ENCODE data around the gene ZNF845.
"Not testable (repeated sequence)": the region's sequence is repeated elsewhere in the genome, so short reads cannot be mapped to it uniquely, and the experiment has no call there.

Gene ZNF845

DNA sequence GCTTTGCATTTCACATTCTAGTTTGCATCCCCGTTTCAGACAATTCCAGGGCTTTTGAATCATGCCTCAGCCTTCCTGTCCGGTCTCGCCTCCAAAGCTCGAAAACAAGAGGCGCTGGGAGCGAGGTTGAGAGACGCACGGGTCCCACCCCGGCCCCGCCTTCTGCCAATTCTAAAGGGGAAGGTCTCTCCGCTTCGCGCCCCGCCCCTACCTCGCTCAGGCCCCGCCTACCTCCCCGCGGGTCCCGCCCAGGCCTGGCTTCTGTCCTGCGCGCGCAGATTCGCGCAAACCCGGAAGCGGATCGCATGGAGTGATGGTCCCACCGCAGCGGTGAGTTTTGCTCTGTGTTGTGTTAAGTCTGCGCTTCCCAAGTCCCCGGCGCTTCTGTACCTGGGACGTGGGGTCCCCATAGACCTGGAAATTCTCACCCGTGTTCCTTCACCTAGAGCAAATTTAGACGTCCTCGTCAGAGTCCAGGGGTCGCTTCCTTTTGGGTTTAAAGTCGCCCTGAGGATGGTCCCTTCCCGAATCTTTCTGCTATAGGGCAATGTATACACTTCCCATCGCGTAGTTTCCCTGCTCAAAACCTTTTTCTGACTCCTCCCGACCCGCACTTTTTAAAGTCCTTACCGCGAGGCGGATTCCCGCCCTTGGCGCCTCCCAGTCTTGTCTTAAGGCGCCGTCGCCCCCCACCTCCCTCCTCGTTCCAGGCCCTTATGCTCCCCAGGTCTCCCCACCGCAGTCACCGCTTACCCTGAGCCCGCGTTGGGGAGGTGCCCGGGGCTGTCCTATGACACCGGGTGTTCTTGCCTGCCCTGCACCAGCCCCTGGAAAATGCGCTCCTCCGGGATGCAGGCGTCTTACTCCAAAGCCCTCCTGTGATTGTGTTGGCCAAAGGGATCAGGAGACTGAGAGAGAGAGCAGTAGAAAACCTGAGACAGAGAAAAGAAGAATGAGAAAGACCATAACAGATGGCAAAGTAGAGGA, at the start of gene ZNF845:
Gene ZNF845, plus strand, starts transcription at position 287 of the 987 bp plus-strand sequence. CDS start 7,559 bp downstream, outside the sequence.
- peak; percentile 88 to 97 (median 94) for DNase-seq

DNA sequence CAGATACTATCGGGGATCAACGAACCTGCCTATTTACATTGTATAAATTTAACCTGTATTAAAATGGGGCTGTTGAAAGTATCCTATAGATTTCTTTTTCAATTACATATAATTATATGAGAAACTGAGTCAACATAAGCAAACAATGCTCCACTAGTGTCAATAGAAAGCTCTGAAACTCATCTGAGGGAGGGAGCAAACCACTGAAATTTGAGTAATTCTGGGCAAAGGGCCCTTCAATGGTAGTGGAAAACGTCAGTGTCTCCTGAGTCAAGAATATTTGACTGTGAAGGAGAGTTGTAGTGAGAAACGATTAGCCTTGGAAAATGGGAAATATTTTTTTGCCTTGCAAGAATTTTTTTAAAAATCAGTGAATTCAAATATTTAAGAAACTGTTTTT, 48.5 kb upstream of the ZNF845 start:
- DNase-seq = no peak

DNA sequence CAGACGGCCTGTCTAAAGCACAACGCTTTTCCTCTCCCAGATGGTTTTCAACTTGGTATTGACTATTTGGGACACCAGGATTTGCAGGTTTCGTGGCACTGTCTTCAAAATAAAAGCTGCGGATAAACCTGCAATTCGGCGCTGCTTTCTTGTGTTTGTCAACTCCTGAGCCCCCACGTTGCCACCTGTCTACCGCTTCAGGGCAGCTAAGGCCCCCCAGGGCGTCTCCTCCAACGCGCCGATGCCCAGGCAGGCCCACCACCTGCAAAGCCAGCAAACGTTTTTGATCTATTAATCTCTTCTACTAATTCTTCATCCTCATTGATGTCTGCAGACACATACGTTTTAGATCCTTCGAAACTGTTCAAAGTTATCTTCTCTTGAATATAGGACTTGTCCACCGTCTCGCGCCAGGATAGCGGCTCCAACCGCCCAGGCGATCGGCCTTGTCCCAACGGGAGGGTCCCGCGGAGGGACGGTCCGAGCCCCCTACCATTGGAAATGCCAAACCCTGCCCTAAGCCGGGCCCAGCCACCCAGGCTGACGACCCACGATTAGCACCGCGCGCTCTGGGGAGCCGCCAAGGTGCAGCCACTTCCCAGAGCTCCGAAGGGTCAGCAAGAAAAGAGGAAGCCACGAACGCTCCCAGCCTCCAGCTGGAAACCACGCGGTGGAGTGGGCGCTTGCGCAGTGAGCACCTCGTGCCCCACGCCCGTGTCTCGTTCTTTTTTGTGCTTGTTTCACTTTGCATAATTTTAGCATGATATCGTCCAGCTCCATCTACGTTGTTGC, 42.6 kb upstream of the ZNF845 start:
- no peak for DNase-seq

DNA sequence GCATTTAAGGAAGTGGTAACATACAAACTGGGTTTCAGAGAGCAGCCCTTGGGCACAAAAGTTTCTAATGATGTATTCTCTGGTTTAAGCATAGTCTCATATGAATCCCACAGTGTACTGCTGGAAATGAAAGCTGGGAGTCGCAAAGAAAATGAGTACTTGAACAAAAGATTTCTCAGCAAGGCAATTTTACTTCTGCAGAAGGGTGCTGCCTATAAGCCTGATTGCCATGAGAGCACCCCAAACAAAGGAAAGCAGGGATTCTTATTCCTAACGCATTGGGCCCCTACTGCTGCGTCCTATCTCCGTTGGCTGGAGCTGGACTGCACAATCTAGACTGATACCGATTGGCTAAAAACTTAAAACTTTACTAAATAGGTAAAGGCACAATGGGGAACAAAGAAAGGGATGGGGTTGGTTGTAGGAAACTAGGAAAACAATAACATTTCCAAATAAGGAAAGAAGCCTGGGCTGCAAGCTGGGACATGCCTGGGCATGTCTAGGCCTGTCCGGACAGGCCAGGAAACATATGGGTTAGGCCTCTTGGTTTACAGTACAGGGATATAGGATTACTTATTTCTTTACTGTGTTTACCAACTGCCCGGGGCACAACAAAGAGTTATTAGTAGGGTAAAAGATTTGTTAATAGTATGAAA, 38.6 kb upstream of the ZNF845 start:
- DNase-seq = no peak

DNA sequence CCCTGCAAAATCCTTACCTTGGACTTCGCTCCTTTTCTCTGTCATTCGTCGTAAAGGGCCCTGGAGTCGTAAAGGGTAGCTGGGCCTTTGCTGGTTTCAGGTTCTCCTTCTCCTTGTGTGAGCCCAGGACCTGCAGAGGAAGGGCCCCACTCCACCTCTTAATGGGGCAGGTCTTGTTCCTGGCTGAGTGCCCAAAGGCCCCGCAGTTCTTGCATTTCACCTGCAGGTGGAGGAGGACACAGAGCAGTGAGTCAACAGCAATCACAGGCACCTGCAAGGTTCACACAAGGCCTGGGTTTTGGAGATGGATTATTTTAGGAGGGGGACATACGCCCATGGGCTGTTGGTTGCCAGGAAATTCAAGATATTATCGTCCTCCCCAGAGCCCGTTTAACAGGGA, 32.2 kb upstream of the ZNF845 start:
- DNase-seq = not testable (repeated sequence)

DNA sequence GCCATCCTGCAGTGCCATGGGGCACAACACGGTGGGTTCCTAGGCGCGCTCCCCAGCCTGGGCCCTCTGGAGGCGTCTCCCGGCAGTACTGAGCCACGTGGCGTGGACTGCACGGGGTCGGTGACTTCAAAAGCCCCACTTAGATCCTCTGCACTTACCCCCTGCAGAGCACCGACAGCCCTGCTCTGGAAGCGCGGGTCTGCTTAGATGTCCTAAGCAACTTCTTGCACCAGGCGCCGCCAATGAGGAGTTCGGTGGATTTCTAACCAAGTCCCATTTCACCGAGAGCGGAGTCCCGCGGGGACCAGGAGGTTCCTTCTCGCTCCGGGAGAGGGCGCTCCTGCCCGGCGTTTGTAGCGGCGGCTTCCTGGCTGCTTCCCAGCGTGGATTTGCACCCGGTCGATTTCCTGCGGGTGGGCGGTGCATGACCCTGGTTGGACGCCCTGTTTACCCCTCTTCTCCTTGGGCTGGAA, 25.2 kb upstream of the ZNF845 start:
- no peak for DNase-seq

DNA sequence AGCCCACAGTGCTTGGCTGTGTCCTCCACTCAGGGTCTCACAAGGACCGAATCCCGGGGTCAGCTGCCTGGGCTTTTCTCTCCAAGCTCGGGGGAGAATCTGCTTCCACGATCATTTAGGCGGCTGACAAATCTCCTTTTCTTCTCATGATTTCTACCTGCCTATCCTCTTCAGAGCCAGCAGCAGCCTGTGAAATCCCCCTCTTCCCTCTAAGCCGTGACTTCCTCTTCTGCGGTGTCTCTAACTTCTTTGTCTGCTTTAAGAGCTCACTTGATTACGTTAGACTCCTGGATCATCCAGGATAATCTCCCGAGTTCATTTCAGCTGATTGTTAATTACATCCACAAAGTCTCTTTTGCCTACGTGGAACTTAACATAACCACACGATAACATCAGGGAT, 22.5 kb upstream of the ZNF845 start:
- DNase-seq = no peak

DNA sequence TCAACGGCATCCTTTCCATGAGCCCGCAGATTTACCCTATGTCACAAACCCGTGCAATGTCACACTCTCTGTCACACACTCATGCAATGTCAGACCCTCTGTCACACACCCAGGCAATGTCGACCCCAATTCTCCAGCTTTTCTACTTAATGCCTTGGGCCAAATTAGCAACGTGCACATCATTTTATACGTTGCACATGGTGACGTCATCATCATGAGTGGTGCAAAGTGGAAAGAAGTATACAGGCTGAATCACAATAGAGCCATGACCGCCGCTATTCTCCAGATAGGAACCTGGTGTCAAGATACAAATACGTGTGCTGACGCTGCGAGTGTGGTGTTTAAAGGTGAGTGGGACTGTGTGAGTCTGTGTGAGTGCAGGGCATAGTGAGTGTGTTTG, 21.7 kb upstream of the ZNF845 start:
- no peak for DNase-seq

DNA sequence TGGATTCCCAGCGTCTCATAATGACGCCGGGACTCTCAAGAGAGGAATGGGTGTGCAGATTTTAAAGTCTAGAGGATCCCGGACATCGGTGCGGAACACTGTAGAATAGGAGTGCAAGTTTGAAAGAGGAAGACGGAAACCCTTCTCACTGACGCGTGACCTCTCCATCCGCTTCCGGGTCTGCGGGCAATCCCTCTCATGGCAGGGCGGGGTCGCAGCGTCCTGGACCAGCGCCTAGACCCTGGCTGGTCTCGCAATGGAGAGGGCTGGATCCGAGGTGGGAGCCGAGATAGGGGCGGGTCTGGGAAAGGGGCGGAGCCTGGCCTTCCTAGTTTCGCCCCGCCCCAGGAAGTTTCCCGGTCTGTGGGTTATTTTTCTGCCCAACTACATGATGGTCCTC, 4.6 kb upstream of the ZNF845 start:
- no peak for DNase-seq

DNA sequence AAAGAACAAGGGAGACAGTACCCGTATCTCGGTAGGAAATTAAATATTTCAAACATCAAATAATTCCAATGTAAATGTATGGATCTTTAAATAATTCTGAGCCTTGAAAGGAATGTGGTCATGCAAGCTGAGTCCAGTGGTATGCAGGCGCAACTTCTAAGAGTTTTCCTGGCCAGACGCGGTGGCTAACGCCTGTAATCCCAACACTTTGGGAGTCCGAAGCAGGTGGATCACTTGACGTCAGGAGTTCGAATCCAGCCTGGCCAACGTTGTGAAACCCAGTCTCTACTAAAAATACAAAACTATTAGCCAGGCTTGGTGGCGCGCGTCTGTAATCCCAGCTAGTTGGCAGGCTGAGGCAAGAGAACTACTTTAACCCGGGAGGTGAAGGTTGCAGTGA, 1.1 kb upstream of the ZNF845 start:
- DNase-seq = no peak

DNA sequence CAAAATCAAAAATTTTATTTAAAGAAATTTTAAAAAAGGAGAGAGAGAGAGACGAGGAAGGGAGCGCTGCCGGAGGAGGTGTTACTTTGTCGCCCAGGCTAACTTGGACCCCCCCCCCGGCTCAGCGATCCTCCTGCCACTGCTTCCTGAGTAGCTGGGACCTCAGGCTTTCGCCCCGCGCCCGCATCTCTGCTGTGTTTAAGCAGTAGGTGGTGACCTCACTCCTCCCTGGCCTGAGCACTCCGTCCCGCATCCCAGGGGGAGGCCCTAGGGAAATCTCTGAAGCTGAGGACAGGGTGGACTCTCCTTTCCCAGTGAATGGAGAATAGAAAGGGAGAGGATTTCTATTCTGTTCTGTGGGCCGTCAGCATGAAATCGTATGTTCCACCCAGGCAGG, 485 bp upstream of the ZNF845 start:
- peak in 3 of 4 experiments; percentile 6 to 14 (median 12) for DNase-seq

DNA sequence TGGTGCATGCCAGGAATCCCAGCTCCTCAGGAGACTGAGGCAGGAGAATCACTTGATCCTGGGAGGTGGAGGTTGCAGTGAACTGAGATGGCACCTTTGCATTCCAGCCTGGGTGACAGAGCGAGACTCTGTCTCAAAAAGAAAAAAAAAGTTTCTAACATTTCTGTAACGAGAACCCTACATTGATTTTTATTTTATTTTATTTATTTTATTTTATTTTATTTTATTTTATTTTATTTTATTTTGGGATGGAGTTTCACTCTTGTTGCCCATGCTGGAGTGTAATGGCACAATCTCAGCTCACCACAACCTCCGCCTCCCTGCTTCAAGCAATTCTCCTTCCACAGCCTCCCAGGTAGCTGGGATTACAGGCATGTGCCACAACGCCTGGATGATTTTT, 10.9 kb downstream of the ZNF845 start:
- not testable (repeated sequence) for DNase-seq

DNA sequence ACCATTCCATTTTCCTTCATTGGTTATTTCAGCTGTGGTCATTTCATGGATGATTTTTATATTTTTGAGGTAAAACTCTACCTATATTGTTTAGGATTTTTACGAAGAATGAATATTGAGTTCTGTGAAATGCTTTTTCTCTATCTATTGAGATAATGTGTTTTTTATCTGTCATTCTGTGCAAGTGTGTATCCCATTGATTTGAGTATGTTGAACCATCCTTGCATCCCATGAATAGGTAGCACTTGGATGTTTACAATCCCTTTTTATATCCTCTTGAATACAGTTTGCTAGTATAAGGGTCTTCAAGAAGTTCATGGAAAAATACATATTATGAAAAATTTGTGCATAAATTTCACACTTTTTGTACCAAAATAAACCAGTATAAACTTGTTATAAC, 22.2 kb downstream of the ZNF845 start:
- DNase-seq = no peak

DNA sequence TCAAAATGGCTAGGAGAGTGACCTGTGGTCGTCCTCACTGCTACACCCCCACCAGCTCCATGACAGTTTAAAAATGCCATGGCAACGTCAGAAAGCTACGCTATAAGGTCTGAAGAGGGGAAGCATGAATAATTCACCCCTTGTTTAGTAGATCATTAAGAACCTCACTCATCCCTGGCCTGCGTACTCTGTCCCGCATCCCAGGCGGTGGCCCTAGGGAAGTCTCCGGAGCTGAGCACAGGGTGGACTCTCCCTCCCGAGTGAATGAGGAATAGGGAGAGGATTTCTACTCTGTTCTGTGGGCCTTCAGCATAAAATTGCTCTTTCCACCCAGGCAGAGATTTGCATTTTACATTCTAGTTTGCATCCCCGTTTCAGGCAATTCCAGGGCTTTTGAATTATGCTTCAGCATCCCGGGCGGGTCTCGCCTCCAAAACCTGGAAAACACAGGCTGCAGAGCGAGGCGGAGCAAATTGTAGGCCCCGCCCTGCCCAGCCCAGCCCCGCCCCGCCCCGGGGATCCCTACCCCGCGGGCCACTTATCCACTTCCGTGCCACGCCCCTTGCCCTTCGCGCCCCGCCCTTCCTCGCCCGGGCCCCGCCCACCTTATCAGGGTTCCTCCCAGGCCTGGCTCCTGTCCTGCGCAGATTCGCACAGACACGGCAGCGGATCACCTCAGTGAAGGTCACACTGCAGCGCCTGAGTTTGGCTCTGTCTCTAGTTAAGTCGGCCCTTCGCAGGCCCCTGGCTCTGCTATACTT, 24.5 kb downstream of the ZNF845 start:
- no peak for DNase-seq

DNA sequence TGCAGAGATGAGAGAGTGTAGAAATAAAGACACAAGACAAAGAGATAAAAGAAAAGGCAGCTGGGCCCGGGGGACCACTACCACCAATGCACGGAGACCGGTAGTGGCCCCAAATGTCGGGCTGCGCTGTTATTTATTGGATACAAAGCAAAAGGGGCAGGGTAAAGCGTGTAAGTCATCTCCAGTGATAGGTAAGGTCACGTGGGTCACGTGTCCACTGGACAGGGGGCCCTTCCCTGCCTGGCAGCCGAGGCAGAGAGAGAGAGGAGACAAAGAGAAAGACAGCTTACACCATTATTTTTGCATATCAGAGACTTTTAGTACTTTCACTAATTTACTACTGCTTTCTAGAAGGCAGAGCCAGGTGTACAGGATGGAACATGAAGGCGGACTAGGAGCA, 26.5 kb downstream of the ZNF845 start:
- not testable (repeated sequence) for DNase-seq

DNA sequence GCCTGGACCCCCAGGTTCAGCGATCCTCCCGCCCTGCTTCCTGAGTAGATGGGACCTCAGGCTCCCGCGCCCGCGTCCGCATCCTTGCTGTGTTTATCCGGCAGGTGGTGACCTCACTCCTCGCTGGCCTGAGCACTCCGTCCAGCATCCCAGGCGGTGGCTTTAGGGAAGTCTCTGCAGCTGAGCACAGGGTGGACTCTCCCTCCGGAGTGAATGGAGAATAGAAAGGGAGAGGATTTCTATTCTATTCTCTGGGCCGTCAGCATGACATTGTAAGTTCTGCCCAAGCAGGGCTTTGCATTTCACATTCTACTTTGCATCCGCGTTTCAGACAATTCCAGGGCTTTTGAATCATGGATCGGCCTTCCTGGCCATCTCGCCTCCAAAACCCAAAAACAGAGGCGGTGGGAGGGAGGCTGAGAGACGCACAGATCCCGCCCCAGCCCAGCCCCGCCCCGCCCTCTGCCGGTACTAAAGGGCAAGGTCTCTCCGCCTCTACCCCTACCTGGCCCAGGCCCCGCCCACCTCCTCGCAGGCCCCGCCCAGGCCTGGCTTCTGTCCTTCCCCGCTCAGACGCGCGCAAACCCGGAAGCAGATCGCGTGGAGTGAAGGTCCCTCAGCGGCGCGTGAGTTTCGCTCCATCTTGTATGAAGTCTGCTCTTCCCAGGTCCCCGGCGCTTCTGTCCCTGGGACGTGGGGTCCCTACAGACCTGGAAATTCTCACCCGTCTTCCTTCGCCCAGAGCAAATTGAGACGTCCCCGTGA, 31.8 kb downstream of the ZNF845 start, which contains the start of gene ZNF525:
Gene ZNF525, plus strand, starts transcription at position 572 of the 765 bp plus-strand sequence. CDS start 6,577 bp downstream, outside the sequence.
- DNase-seq = peak; percentile 80 to 98 (median 94)

DNA sequence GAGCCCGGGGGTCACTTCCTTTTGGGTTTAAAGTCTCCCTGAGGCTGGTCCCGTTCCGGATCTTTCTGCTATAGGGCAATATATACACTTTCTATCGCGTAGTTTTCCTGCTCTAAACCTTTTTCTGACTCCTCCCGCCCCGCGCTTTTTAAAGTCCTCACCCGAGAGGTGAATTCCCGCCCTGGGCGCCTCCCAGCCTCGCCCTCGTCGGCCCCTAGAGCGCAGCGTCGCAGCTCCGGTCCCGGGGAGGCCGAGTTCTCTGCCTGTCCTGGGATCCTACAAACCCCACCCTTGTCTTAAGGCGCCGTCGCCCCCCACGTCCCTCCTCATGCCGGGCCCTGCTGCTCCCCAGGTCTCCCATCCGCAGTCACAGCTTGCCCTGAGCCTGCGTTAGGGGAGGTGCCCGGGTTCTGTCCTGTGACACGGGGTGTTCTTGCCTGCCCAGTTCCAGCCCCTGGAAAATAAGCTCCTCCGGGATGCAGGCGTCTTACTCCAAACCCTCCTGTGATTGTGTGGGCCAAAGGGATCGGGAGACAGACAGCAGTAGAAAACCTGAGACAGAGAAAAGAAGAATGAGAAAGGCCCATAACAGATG, 32.4 kb downstream of the ZNF845 start:
- DNase-seq = peak in 1 of 4 experiments; percentile 36

DNA sequence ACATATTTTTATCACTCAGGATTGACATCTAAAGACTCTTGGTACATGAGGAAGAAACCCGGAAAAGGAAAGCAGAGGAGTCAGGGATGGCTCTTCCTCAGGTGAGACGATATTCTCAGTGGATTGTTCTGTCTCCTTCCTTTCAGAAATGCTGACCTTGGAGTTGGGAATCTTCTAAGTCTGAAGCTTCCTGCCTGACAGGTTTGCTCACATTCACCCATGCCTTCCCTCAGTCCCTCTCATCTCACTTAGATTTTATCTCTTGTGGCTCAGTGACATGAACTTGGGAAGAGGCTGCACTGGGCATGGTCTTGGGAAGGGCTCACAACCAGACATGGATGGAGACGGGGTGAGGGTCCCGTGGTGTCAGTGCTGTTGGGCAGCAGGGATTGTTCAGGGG, 38.6 kb downstream of the ZNF845 start:
- DNase-seq = no peak

DNA sequence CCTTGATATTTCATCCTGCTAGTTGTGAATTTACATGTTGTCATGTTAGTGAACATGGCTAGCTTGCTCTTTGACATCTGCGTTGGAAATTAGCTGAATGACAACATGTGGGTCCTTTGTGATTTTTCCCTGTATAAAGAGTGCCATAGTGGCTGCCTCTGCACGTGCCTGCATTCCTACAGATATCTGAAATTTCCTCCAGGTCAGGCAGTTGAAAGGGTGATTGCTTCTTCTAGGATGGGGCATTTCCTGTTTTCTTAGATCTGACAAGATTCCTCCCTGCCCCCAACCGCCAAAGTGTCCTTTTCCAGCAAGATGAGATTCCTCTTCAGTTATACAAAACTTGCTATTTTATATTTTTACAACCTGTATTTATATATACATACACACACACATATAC, 40.7 kb downstream of the ZNF845 start:
- no peak for DNase-seq

DNA sequence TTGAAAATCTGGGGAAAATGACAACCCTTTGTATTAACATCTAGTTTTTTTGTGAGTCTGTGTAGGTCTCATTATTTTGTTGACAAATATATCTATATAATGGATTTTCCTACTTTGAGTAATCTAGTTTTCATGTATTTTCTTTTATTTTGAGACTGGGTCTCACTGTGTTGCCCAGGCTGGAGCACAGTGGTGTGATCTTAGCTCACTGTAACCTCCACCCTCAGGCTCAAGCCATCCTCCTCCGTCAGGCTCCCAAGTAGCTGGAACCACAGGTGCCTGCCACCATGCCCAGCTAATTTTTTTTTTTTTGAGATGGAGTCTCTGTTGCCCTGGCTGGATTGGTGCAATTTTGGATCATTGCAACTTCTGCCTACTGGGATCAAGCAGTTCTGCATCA, 41.2 kb downstream of the ZNF845 start:
- no peak for DNase-seq

DNA sequence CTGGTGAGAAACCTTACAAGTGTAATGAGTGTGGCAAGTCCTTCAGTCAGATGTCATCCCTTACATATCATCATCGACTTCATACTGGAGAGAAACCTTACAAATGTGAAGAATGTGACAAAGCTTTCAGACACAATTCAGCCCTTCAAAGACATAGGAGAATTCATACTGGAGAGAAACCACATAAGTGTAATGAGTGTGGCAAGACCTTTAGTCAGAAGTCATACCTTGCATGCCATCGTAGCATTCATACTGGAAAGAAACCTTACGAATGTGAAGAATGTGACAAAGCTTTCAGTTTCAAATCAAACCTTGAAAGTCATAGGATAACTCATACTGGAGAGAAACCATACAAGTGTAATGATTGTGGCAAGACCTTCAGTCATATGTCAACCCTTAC, 47.8 kb downstream of the ZNF845 start:
- DNase-seq = no peak
